Osteocyte (in vitro differentiated cells): ENCODE data around the gene TAF11L2. TPM values are rescaled to one million over a fixed set of nuclear protein-coding genes. Genes with fewer than 3 reads are reported as not detected.
"Not testable (repeated sequence)": the region's sequence is repeated elsewhere in the genome, so short reads cannot be mapped to it uniquely, and the experiment has no call there.

Source experiments
- DNase-seq: peaks from one replicate; pipeline ENCODE4 v3.0.0; 2021; ENCODE audit warnings: mixed read lengths; ENCODE audit not compliant: unreplicated experiment; ENCODE audit errors: extremely low spot score
- H3K27ac Mint-ChIP-seq: one replicate; pipeline ENCODE4 v1.8.0; 2021; ENCODE audit warnings: mild to moderate bottlenecking, mixed read lengths; ENCODE audit not compliant: unreplicated experiment
- H3K27me3 Mint-ChIP-seq: one replicate; pipeline ENCODE4 v1.8.0; 2021; ENCODE audit warnings: mixed read lengths; ENCODE audit not compliant: unreplicated experiment
- H3K36me3 Mint-ChIP-seq: one replicate; pipeline ENCODE4 v1.8.0; 2021; ENCODE audit warnings: mixed read lengths; ENCODE audit not compliant: unreplicated experiment
- H3K4me1 Mint-ChIP-seq: one replicate; pipeline ENCODE4 v1.8.0; 2021; ENCODE audit warnings: mixed read lengths; ENCODE audit not compliant: unreplicated experiment
- H3K4me3 Mint-ChIP-seq: one replicate; pipeline ENCODE4 v1.8.0; 2021; ENCODE audit warnings: mild to moderate bottlenecking, moderate library complexity, mixed read lengths; ENCODE audit not compliant: unreplicated experiment
- H3K9me3 Mint-ChIP-seq: one replicate; pipeline ENCODE4 v1.8.0; 2021; ENCODE audit warnings: mixed read lengths; ENCODE audit not compliant: unreplicated experiment
- CTCF ChIP-seq: fragments of 200-600 bp; sonication (generic); IDR thresholded peaks from 2 replicates; pipeline ENCODE4 v1.5.0; 2021; ENCODE audit warnings: antibody characterized with exemption, mild to moderate bottlenecking, moderate library complexity
- total RNA-seq: library from RNA; stranded (reverse); gene quantifications from 2 replicates; pipeline ENCODE4 v1.2.1, GENCODE V29; 2021

TAF11L2 gene
- total RNA-seq, 1 donor from 2014 or later: not detected

- Mint-ChIP-seq H3K36me3 (no peaks in the 10 kb centered on the region), H3K27ac (no peak overlapping the region), H3K9me3 (no peaks in the 10 kb centered on the region), H3K4me3 (no peak overlapping the region), H3K27me3 (peaks cover 13% of the 10 kb centered on the region), H3K4me1 (no peaks in the 10 kb centered on the region)
- no peak for DNase-seq
- TF ChIP-seq CTCF: no peak
Observed at GRCh38 chr5:17511775-17512325, 13.8 kb downstream of the TAF11L2 start.

GRCh38 chr5:17517526-17517925 lies 19.5 kb downstream of the TAF11L2 start:
- not testable (repeated sequence) for H3K27ac Mint-ChIP-seq, H3K9me3 Mint-ChIP-seq, H3K36me3 Mint-ChIP-seq, H3K4me1 Mint-ChIP-seq, H3K27me3 Mint-ChIP-seq, H3K4me3 Mint-ChIP-seq, DNase-seq

GRCh38 chr5:17518067-17518466 lies 20.0 kb downstream of the TAF11L2 start, which contains the start of gene TAF11L3:
Gene TAF11L3, plus strand, starts transcription at chr5:17518367.
- not testable (repeated sequence) for H3K27ac Mint-ChIP-seq, H3K36me3 Mint-ChIP-seq

GRCh38 chr5:17519508-17519907 lies 21.5 kb downstream of the TAF11L2 start:
- H3K4me1 Mint-ChIP-seq: not testable (repeated sequence)

More at GRCh38 chr5:17518067-17518466, 20.0 kb downstream of the TAF11L2 start, which contains the start of gene TAF11L3:
- not testable (repeated sequence) for H3K9me3 Mint-ChIP-seq, DNase-seq, H3K4me1 Mint-ChIP-seq, H3K27me3 Mint-ChIP-seq, H3K4me3 Mint-ChIP-seq

DNA sequence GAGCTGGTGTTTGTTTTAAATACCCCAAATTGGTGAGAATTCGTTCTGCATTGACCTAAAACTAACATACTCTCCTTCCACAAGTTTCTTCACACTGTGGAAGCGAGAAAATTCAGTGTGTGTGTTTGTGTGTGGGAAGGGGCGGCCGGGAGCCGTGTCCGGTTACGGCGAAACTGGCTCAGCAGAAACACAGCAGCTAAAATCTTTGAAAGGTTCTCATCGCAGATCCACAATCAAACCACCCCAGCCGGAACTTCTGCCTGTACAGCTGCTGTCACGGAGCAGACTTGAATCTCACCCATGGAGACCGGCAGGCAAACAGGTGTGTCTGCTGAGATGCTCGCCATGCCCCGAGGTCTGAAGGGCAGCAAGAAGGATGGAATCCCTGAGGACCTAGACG lies 23.5 kb downstream of the TAF11L2 start, which contains the start of gene TAF11L4:
TSS of gene TAF11L4 (plus strand) at position 301 of the 400 bp plus-strand sequence.
- not testable (repeated sequence) for H3K27me3 Mint-ChIP-seq, H3K4me1 Mint-ChIP-seq, DNase-seq, H3K36me3 Mint-ChIP-seq, H3K27ac Mint-ChIP-seq, H3K9me3 Mint-ChIP-seq, H3K4me3 Mint-ChIP-seq

More at GRCh38 chr5:17519508-17519907, 21.5 kb downstream of the TAF11L2 start:
- not testable (repeated sequence) for H3K27ac Mint-ChIP-seq, DNase-seq, H3K36me3 Mint-ChIP-seq, H3K27me3 Mint-ChIP-seq, H3K9me3 Mint-ChIP-seq, H3K4me3 Mint-ChIP-seq

GRCh38 chr5:17524935-17525334 lies 26.9 kb downstream of the TAF11L2 start, which contains the start of gene TAF11L5:
Gene TAF11L5, plus strand, starts transcription at chr5:17525235.
- not testable (repeated sequence) for H3K36me3 Mint-ChIP-seq, H3K4me3 Mint-ChIP-seq, H3K27ac Mint-ChIP-seq, H3K9me3 Mint-ChIP-seq, DNase-seq, H3K4me1 Mint-ChIP-seq, H3K27me3 Mint-ChIP-seq

DNA sequence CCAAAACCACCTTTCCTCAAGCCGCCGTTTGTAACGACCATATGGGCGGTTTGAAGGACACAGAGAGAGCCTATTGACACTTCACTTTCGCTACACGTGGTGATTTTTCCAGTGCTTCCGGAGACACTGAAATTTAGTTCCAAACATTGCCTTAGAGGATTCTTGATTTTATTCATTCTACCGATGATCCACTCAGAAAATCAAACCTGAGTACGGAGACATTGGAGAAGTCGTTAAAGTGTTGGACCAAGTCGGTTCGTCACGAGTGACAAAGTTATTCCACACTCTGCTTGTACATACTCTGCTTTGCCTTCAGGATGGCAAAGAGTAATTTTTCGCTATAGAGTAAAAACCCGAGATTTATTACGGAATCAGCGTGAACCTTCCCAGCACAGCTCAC lies 28.5 kb downstream of the TAF11L2 start:
- H3K27me3 Mint-ChIP-seq, H3K27ac Mint-ChIP-seq, H3K4me1 Mint-ChIP-seq, H3K9me3 Mint-ChIP-seq, H3K4me3 Mint-ChIP-seq, H3K36me3 Mint-ChIP-seq: not testable (repeated sequence)
- peak; percentile 95 for DNase-seq

DNA sequence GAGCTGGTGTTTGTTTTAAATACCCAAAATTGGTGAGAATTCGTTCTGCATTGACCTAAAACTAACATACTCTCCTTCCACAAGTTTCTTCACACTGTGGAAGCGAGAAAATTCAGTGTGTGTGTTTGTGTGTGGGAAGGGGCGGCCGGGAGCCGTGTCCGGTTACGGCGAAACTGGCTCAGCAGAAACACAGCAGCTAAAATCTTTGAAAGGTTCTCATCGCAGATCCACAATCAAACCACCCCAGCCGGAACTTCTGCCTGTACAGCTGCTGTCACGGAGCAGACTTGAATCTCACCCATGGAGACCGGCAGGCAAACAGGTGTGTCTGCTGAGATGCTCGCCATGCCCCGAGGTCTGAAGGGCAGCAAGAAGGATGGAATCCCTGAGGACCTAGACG lies 30.3 kb downstream of the TAF11L2 start, which contains the start of gene TAF11L6:
TSS of gene TAF11L6 (plus strand) at position 301 of the 400 bp plus-strand sequence.
- not testable (repeated sequence) for H3K27me3 Mint-ChIP-seq

More for the DNA sequence above, 30.3 kb downstream of the TAF11L2 start, which contains the start of gene TAF11L6:
- not testable (repeated sequence) for DNase-seq, H3K4me1 Mint-ChIP-seq, H3K27ac Mint-ChIP-seq, H3K36me3 Mint-ChIP-seq, H3K4me3 Mint-ChIP-seq, H3K9me3 Mint-ChIP-seq

Other genes with a start within 250 kb of the TAF11L2 start
- gene TAF11L3, start 20.1 kb downstream of the TAF11L2 start, total RNA-seq: not detected in 2 replicates
- not detected in 2 replicates for gene TAF11L4, start 23.6 kb downstream of the TAF11L2 start, total RNA-seq
- not detected in 2 replicates for gene TAF11L5, start 27.0 kb downstream of the TAF11L2 start, total RNA-seq
- gene TAF11L6, start 30.4 kb downstream of the TAF11L2 start, total RNA-seq: not detected in 2 replicates
- not detected in 2 replicates for gene TAF11L7, start 87.5 kb downstream of the TAF11L2 start, total RNA-seq
- not detected in 2 replicates for gene TAF11L8, start 92.7 kb downstream of the TAF11L2 start, total RNA-seq
- not detected in 2 replicates for gene TAF11L9, start 96.2 kb downstream of the TAF11L2 start, total RNA-seq
- not detected in 2 replicates for gene TAF11L10, start 99.6 kb downstream of the TAF11L2 start, total RNA-seq
- not detected in 2 replicates for gene TAF11L11, start 106.0 kb downstream of the TAF11L2 start, total RNA-seq
- not detected in 2 replicates for gene TAF11L12, start 112.2 kb downstream of the TAF11L2 start, total RNA-seq
- not detected in 2 replicates for gene TAF11L13, start 133.9 kb downstream of the TAF11L2 start, total RNA-seq
- not detected in 2 replicates for gene TAF11L14, start 136.2 kb downstream of the TAF11L2 start, total RNA-seq